ENCODE data around the gene SCN9A.

GRCh38 chr2:166148500-166149400 lies 227.0 kb downstream of the SCN9A start:
- no peak for TF ChIP-seq FOXP4 (CRISPR knock-in tag; IDR thresholded peaks at IDR 0.05; ENCODE audit: borderline replicate concordance)
- no peak for TF ChIP-seq PHB (CRISPR knock-in tag; IDR thresholded peaks at IDR 0.05)
- no peak for TF ChIP-seq TAF1 (IDR thresholded peaks at IDR 0.05; ENCODE audit: control insufficient read depth, extremely low read depth, insufficient read depth, low read length, severe bottlenecking)
- TF ChIP-seq ESRRA (IDR thresholded peaks at IDR 0.05; ENCODE audit: borderline replicate concordance, low read depth), result no peak
